Uterus (tissue), 2 donors: Measurements from ENCODE around the gene WDR81.

Source experiments
- POLR2A ChIP-seq, 2 donors: fragments of 450-650 bp; IDR thresholded peaks; one replicate each; pipeline ENCODE4 v1.6.1; 2016; ENCODE audit warnings: antibody characterized with exemption in 2 of 2, mild to moderate bottlenecking in 1 of 2, moderate library complexity in 1 of 2
- TF ChIP-seq, protein P1 (sequence below), 4 experiments: fragments of 200-600 bp in 2 of 4; fragments of 450-650 bp in 2 of 4; sonication (generic) in 2 of 4; IDR thresholded peaks; one replicate each; pipeline ENCODE4 v1.5.1; 2016 to 2019; ENCODE audit warnings: antibody characterized with exemption in 4 of 4, mild to moderate bottlenecking in 2 of 4, moderate library complexity in 1 of 4

GRCh38 chr17:1732241-1732832 lies 7.8 kb downstream of the WDR81 start:
- TF ChIP-seq, protein P1, sequence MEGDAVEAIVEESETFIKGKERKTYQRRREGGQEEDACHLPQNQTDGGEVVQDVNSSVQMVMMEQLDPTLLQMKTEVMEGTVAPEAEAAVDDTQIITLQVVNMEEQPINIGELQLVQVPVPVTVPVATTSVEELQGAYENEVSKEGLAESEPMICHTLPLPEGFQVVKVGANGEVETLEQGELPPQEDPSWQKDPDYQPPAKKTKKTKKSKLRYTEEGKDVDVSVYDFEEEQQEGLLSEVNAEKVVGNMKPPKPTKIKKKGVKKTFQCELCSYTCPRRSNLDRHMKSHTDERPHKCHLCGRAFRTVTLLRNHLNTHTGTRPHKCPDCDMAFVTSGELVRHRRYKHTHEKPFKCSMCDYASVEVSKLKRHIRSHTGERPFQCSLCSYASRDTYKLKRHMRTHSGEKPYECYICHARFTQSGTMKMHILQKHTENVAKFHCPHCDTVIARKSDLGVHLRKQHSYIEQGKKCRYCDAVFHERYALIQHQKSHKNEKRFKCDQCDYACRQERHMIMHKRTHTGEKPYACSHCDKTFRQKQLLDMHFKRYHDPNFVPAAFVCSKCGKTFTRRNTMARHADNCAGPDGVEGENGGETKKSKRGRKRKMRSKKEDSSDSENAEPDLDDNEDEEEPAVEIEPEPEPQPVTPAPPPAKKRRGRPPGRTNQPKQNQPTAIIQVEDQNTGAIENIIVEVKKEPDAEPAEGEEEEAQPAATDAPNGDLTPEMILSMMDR (IDR thresholded peaks at IDR 0.05) = no peak
- no peak for TF ChIP-seq POLR2A (IDR thresholded peaks at IDR 0.05)
